Measurements from ENCODE around the gene AKT3.

DNA sequence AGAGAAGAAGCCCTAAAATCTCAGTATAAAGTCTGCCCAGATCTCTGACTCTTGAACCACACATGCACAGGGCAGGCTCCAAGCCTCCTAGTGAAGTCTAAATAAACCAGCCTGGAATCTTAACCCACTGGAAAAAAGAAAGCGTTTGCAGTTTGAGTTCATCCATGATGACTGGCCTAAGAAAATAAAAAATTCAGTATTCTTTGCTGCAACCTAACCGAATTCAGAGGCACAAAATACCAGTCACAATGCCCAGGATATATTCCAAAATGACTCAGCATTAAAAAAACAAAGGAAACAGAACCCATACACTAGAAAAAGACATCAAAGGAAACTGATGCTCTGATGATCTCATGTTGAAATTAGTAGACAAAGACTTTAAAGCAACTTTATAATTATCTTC, 325.0 kb downstream of the AKT3 start:
- TF ChIP-seq POLR2A (IDR thresholded peaks at IDR 0.05) (no peak), EP300 (IDR thresholded peaks at IDR 0.05) (no peak)
- TF ChIP-seq, protein P1, sequence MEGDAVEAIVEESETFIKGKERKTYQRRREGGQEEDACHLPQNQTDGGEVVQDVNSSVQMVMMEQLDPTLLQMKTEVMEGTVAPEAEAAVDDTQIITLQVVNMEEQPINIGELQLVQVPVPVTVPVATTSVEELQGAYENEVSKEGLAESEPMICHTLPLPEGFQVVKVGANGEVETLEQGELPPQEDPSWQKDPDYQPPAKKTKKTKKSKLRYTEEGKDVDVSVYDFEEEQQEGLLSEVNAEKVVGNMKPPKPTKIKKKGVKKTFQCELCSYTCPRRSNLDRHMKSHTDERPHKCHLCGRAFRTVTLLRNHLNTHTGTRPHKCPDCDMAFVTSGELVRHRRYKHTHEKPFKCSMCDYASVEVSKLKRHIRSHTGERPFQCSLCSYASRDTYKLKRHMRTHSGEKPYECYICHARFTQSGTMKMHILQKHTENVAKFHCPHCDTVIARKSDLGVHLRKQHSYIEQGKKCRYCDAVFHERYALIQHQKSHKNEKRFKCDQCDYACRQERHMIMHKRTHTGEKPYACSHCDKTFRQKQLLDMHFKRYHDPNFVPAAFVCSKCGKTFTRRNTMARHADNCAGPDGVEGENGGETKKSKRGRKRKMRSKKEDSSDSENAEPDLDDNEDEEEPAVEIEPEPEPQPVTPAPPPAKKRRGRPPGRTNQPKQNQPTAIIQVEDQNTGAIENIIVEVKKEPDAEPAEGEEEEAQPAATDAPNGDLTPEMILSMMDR (IDR thresholded peaks at IDR 0.05), result no peak

All from suprapubic skin (tissue), 3 donors.